HepG2 (cell line): ENCODE data around the gene EOLA1. TPM values are rescaled to one million over a fixed set of nuclear protein-coding genes. Genes with fewer than 3 reads are reported as not detected.

Experiments
- IKZF1 ChIP-seq: fragments of 450-650 bp; IDR thresholded peaks from 2 replicates; pipeline ENCODE4 v1.7.1; 2016
- JUND ChIP-seq: sonication (generic); formaldehyde crosslinking; IDR thresholded peaks from 2 replicates; pipeline ENCODE4 v1.8.0; 2022; ENCODE audit warnings: mild to moderate bottlenecking, missing genetic modification reagents
- KIAA2018 ChIP-seq: sonication (generic); formaldehyde crosslinking; IDR thresholded peaks from 2 replicates; pipeline ENCODE4 v1.5.0; 2020; ENCODE audit warnings: mild to moderate bottlenecking, missing genetic modification reagents, borderline replicate concordance
- POGZ ChIP-seq: sonication (generic); formaldehyde crosslinking; IDR thresholded peaks from 2 replicates; pipeline ENCODE4 v1.4.0; 2020; ENCODE audit warnings: mild to moderate bottlenecking, missing genetic modification reagents
- RELA ChIP-seq: sonication (generic); formaldehyde crosslinking; IDR thresholded peaks from 2 replicates; pipeline ENCODE4 v1.4.0; 2020; ENCODE audit warnings: missing genetic modification reagents
- SRSF1 ChIP-seq: fragments of 200-400 bp; formaldehyde crosslinking; optimal IDR thresholded peaks from 2 replicates; pipeline ENCODE3; 2017; ENCODE audit warnings: mild to moderate bottlenecking, low read depth, low read length, moderate library complexity
- THRA ChIP-seq: sonication (generic); formaldehyde crosslinking; IDR thresholded peaks from 2 replicates; pipeline ENCODE4 v1.4.0; 2020; ENCODE audit warnings: missing genetic modification reagents, borderline replicate concordance
- ZBTB21 ChIP-seq: sonication (generic); formaldehyde crosslinking; IDR thresholded peaks from 2 replicates; pipeline ENCODE4 v1.4.0; 2020; ENCODE audit warnings: missing genetic modification reagents
- ZFP90 ChIP-seq: sonication (generic); formaldehyde crosslinking; IDR thresholded peaks from 2 replicates; pipeline ENCODE4 v1.8.0; 2022; ENCODE audit warnings: missing genetic modification reagents, mild to moderate bottlenecking, inconsistent platforms, borderline replicate concordance
- ZNF276 ChIP-seq: sonication (generic); formaldehyde crosslinking; IDR thresholded peaks from 2 replicates; pipeline ENCODE4 v1.4.0; 2020; ENCODE audit warnings: mild to moderate bottlenecking, low read depth, missing genetic modification reagents
- polyA plus RNA-seq, 8 experiments: library from polyadenylated mRNA; depleted of rRNA in 3 of 8; stranded (reverse) in 7 of 8; unstranded in 1 of 8; fragments of >200 nt; fragmentation: Illumina TruSeq in 4 of 8; extraction: Trizol in 4 of 8; gene quantifications; 2 replicates each; pipeline versions ENCODE4 v1.2.1 to v1.2.3, GENCODE V29; 2011 to 2016; ENCODE audit warnings: low read depth in 4 of 8, missing spikeins in 1 of 8, mixed read lengths in 1 of 8; ENCODE audit not compliant: insufficient read depth in 1 of 8
- total RNA-seq, 5 experiments: library from RNA; depleted of rRNA; stranded (reverse); fragments of >200 nt; fragmentation: Illumina TruSeq; extraction: Trizol; gene quantifications; 2 replicates each; pipeline ENCODE4 v1.2.3, GENCODE V29; 2016; ENCODE audit warnings: low read depth in 1 of 5
- TF ChIP-seq, protein P1 (sequence below): sonication (generic); formaldehyde crosslinking; conservative IDR thresholded peaks from 2 replicates; pipeline ENCODE4 v1.4.0; 2020; ENCODE audit warnings: missing genetic modification reagents
- TF ChIP-seq, protein P2 (sequence below): sonication (generic); formaldehyde crosslinking; IDR thresholded peaks from 2 replicates; pipeline ENCODE4 v1.4.0; 2020; ENCODE audit warnings: missing genetic modification reagents, mild to moderate bottlenecking, borderline replicate concordance

The EOLA1 gene
- total and polyA plus RNA-seq, 2 of the 13 experiments (the other 11 are each of a cell fraction or from before 2014, with no cell fraction given): 6.5 to 9.6 TPM

DNA sequence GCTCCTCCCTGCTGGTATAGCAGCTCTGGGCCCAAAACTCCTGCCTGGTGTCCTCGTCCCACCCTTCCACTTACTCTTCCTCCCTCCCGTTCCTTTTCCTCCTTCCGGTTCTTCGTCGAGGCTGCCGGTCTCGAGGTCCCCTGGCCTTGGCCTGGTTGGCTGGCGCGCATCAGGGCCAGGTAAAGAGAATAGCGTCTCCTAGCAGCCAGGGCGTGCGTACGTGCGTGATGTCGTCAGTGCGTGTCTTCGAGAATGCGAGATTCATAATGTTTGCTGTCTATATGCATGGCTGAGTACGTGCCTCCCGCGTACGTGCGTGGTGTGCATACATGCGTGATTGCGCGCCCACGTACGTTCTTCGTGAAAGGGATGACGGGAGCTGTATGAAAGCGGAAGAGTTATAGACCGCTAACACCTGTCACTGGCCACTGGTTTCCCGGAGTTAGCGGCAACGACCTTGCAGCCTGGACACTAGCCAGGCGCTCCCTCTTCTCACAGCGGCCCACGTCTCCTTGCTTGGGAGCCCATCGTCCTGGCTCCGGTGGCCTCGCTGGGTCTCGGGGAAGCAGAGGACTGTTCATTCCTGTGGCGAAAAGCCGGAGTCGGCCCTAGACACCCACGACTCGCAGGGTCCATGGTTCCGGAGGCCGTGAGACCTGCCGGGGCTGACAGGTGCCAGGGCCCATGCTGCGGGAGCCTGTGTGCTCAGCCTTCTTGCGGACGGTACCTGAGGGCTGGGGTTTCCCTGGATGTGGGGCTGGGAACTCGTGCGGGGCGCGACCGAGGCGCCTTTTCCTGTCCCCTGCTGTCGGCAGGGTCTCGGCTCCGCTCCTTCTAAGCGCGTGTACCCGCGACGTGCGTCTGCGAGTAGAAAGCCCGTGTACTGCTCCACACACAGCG is at the start of gene EOLA1 (continued):
- no peak for TF ChIP-seq SRSF1
- TF ChIP-seq, protein P1, sequence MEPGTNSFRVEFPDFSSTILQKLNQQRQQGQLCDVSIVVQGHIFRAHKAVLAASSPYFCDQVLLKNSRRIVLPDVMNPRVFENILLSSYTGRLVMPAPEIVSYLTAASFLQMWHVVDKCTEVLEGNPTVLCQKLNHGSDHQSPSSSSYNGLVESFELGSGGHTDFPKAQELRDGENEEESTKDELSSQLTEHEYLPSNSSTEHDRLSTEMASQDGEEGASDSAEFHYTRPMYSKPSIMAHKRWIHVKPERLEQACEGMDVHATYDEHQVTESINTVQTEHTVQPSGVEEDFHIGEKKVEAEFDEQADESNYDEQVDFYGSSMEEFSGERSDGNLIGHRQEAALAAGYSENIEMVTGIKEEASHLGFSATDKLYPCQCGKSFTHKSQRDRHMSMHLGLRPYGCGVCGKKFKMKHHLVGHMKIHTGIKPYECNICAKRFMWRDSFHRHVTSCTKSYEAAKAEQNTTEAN (CRISPR knock-in tag): no peak
- TF ChIP-seq POGZ (CRISPR knock-in tag): no peak
- TF ChIP-seq JUND: no peak
- TF ChIP-seq, protein P2, sequence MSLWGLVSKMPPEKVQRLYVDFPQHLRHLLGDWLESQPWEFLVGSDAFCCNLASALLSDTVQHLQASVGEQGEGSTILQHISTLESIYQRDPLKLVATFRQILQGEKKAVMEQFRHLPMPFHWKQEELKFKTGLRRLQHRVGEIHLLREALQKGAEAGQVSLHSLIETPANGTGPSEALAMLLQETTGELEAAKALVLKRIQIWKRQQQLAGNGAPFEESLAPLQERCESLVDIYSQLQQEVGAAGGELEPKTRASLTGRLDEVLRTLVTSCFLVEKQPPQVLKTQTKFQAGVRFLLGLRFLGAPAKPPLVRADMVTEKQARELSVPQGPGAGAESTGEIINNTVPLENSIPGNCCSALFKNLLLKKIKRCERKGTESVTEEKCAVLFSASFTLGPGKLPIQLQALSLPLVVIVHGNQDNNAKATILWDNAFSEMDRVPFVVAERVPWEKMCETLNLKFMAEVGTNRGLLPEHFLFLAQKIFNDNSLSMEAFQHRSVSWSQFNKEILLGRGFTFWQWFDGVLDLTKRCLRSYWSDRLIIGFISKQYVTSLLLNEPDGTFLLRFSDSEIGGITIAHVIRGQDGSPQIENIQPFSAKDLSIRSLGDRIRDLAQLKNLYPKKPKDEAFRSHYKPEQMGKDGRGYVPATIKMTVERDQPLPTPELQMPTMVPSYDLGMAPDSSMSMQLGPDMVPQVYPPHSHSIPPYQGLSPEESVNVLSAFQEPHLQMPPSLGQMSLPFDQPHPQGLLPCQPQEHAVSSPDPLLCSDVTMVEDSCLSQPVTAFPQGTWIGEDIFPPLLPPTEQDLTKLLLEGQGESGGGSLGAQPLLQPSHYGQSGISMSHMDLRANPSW: no peak
- no peak; the same call in 1 of the 2 replicates for TF ChIP-seq ZFP90 (CRISPR knock-in tag)
- TF ChIP-seq KIAA2018 (CRISPR knock-in tag): no peak
- TF ChIP-seq ZBTB21 (CRISPR knock-in tag): no peak
- TF ChIP-seq IKZF1: no peak
- no peak for TF ChIP-seq THRA (CRISPR knock-in tag)
- TF ChIP-seq RELA (CRISPR knock-in tag): no peak
- no peak for TF ChIP-seq ZNF276 (CRISPR knock-in tag)
